Measurements from ENCODE around the gene ORM1. TPM values are rescaled to one million over a fixed set of nuclear protein-coding genes. Genes with fewer than 3 reads are reported as not detected.

The ORM1 gene
- total and polyA plus RNA-seq, 10 of the 15 experiments (the other 5 are each of a cell fraction or from before 2014, with no cell fraction given): 4.4 TPM; not detected in 9

DNA sequence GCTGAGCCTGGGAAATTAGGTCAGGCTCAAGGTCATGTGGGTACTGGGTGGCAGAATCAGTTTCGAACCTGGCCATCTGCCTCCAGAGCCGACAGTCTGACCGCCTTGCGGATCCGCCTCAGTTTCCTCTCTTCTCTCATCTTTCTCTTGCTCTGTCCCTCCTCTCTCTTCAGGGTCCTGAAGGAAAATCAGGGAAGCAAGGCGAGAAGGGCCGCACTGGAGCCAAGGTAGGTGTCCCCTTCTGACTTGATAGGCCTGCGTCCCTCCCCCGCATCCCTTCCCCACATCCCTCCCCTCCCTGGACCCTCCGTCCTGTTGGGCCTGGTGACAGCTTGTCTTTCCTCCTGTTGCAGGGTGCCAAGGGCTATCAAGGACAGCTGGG lies 40.8 kb upstream of the ORM1 start (continued):
- TF ChIP-seq, protein P1, sequence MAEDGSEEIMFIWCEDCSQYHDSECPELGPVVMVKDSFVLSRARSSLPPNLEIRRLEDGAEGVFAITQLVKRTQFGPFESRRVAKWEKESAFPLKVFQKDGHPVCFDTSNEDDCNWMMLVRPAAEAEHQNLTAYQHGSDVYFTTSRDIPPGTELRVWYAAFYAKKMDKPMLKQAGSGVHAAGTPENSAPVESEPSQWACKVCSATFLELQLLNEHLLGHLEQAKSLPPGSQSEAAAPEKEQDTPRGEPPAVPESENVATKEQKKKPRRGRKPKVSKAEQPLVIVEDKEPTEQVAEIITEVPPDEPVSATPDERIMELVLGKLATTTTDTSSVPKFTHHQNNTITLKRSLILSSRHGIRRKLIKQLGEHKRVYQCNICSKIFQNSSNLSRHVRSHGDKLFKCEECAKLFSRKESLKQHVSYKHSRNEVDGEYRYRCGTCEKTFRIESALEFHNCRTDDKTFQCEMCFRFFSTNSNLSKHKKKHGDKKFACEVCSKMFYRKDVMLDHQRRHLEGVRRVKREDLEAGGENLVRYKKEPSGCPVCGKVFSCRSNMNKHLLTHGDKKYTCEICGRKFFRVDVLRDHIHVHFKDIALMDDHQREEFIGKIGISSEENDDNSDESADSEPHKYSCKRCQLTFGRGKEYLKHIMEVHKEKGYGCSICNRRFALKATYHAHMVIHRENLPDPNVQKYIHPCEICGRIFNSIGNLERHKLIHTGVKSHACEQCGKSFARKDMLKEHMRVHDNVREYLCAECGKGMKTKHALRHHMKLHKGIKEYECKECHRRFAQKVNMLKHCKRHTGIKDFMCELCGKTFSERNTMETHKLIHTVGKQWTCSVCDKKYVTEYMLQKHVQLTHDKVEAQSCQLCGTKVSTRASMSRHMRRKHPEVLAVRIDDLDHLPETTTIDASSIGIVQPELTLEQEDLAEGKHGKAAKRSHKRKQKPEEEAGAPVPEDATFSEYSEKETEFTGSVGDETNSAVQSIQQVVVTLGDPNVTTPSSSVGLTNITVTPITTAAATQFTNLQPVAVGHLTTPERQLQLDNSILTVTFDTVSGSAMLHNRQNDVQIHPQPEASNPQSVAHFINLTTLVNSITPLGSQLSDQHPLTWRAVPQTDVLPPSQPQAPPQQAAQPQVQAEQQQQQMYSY (CRISPR knock-in tag; IDR thresholded peaks at IDR 0.05): no peak
- TF ChIP-seq EZH2 (IDR thresholded peaks at IDR 0.05; ENCODE audit: borderline replicate concordance, control insufficient read depth, low read depth, low read length) (no peak), ESRRA (IDR thresholded peaks at IDR 0.05; ENCODE audit: low read length) (no peak), SIN3A (IDR thresholded peaks at IDR 0.05; ENCODE audit: low read depth, low read length) (no peak), CEBPB (IDR thresholded peaks at IDR 0.05; ENCODE audit: borderline replicate concordance in 1 of 2, low read depth in 2 of 2, low read length in 2 of 2) (no peak), CBFB (IDR thresholded peaks at IDR 0.05; ENCODE audit: low read depth) (no peak), NR2F1 (conservative IDR thresholded peaks at IDR 0.05) (no peak), BMI1 (IDR thresholded peaks at IDR 0.05; ENCODE audit: borderline replicate concordance) (no peak), GATAD2B (conservative IDR thresholded peaks at IDR 0.05; ENCODE audit: low read depth) (no peak)
- TF ChIP-seq, protein P2, sequence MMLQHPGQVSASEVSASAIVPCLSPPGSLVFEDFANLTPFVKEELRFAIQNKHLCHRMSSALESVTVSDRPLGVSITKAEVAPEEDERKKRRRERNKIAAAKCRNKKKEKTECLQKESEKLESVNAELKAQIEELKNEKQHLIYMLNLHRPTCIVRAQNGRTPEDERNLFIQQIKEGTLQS (IDR thresholded peaks at IDR 0.05; ENCODE audit: borderline replicate concordance, extremely low read depth, low read depth, low read length): no peak

All from GM12878 (cell line).